Upper lobe of right lung (tissue), 1 donor: Measurements from ENCODE around the gene NEURL1B. TPM values are rescaled to one million over a fixed set of nuclear protein-coding genes. Genes with fewer than 3 reads are reported as not detected.
A peak's percentile ranks its signal among the peaks of the same experiment; 100 is the strongest.

Experiments
- ATAC-seq: fragments of 200-7000 bp; cut with Tn5 transposase; one replicate; pipeline ENCODE4 v1.9.1; 2020; ENCODE audit warnings: mild to moderate bottlenecking, moderate library complexity
- DNase-seq: peaks from one replicate; pipeline ENCODE4 v3.0.0-alpha.2; 2020
- H3K27ac ChIP-seq: fragments of 200-600 bp; one replicate; pipeline ENCODE4 v1.8.0; 2022
- H3K27me3 ChIP-seq: fragments of 200-600 bp; one replicate; pipeline ENCODE4 v1.8.0; 2022; ENCODE audit warnings: mild to moderate bottlenecking
- H3K36me3 ChIP-seq: fragments of 200-600 bp; one replicate; pipeline ENCODE4 v1.8.0; 2022
- H3K4me1 ChIP-seq: fragments of 200-600 bp; one replicate; pipeline ENCODE4 v1.8.0; 2022
- H3K4me3 ChIP-seq: fragments of 200-600 bp; one replicate; pipeline ENCODE4 v1.8.0; 2022; ENCODE audit warnings: mild to moderate bottlenecking
- H3K9me3 ChIP-seq: fragments of 200-600 bp; one replicate; pipeline ENCODE4 v1.8.0; 2022
- intact Hi-C: fragments of 100-400 bp; cut with DNase I; formaldehyde crosslinking; loops from one replicate; pipeline ENCODE4 v1.11.0; 2022
- total RNA-seq: library from RNA; stranded (reverse); fragmentation: NEBNext Ultra II Directional; extraction: Animal tissue kit (Norgen Biotek cat#: 25700); gene quantifications from one replicate; pipeline ENCODE4 v1.2.1, GENCODE V29; 2021
- TF ChIP-seq, protein P1 (sequence below): fragments of 200-600 bp; IDR thresholded peaks from one replicate; pipeline ENCODE4 v1.8.0; 2022; ENCODE audit warnings: antibody characterized with exemption
- donor health status: DM: no; HTN: yes; CAD: no; lungs with severe emphysema.

NEURL1B gene
- total RNA-seq, 1 donor from 2014 or later: 25.0 TPM

DNA sequence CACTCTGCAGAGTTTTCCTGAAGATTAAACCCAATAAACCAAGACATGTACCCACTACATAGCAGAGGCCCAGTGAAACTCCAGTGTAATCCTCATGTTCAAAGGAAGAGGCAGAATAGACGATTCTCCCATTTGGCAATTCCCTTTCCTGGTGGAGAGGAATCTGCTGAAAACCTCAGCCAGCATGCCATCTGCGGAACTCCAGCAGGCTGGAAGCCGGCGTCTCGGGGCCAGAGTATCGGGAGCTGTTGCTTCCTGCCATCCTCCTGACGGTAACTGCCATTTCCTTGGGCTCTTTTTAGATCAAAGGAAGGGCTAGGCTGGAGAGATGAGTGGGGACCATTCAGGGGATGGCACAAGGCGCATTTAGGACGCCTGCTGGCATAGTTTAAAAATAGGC lies 20.5 kb downstream of the NEURL1B start:
- Histone ChIP-seq H3K36me3 (no peaks in the 10 kb centered on the region), H3K4me3 (no peak overlapping the region), H3K27me3 (no peaks in the 10 kb centered on the region), H3K4me1 (peaks cover 54% of the 10 kb centered on the region), H3K27ac (peak overlapping the region; percentile 85), H3K9me3 (no peaks in the 10 kb centered on the region)
- intact Hi-C loops: no loop called here
- no peak for ATAC-seq
- DNase-seq: peak; percentile 46
- TF ChIP-seq, protein P1, sequence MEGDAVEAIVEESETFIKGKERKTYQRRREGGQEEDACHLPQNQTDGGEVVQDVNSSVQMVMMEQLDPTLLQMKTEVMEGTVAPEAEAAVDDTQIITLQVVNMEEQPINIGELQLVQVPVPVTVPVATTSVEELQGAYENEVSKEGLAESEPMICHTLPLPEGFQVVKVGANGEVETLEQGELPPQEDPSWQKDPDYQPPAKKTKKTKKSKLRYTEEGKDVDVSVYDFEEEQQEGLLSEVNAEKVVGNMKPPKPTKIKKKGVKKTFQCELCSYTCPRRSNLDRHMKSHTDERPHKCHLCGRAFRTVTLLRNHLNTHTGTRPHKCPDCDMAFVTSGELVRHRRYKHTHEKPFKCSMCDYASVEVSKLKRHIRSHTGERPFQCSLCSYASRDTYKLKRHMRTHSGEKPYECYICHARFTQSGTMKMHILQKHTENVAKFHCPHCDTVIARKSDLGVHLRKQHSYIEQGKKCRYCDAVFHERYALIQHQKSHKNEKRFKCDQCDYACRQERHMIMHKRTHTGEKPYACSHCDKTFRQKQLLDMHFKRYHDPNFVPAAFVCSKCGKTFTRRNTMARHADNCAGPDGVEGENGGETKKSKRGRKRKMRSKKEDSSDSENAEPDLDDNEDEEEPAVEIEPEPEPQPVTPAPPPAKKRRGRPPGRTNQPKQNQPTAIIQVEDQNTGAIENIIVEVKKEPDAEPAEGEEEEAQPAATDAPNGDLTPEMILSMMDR: no peak

DNA sequence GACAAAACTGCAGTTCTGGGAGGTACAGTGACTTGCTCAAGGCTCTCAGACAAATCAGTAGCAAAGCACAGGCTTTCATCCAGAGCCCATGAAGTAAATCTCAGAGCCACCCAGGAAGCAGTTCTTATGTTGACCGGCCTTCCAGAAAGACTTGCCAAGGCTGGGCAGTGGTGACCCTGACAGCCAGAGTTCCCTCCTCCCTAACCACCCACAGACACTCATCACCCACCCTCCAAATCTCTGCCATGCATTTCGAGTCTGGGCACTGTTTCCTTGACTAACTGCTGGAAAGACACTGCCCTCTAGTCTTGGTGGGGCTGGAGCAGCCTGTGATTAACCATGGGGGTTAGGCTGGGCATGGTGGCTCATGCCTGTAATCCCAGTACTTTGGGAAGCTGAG lies 21.5 kb downstream of the NEURL1B start:
- H3K9me3 ChIP-seq: no peaks in the 10 kb centered on the region
- DNase-seq (peak; percentile 6), ATAC-seq (no peak)
- no peaks in the 10 kb centered on the region for H3K27me3 ChIP-seq
- no peaks in the 10 kb centered on the region for H3K36me3 ChIP-seq
- intact Hi-C loops: no loop called here
- H3K4me1 ChIP-seq: peaks cover 54% of the 10 kb centered on the region
- peak overlapping the region; percentile 85 for H3K27ac ChIP-seq
- TF ChIP-seq, protein P1: no peak
- no peak overlapping the region for H3K4me3 ChIP-seq

DNA sequence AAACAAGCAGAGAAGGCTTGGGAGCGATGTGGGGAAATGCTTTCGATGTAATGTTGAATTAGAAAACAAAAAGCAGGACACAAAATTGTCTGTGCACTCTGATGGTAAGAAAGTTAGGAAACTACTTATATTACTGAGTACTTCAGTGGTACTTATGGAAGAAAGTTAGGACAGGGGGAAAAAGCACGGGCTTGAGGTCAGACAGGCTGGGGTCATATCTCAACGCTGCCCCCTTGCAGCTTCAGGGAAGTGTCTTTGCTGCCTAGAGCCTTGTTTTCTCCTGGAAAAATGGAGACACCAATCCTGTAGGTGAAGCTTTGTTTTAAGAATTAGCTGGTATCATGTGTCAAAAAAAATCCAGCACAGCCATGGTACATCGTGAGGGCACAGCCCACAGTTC lies 23.0 kb downstream of the NEURL1B start:
- no peak for ATAC-seq
- no peaks in the 10 kb centered on the region for H3K36me3 ChIP-seq
- intact Hi-C loops: no loop called here
- TF ChIP-seq, protein P1: no peak
- H3K9me3 ChIP-seq: no peaks in the 10 kb centered on the region
- H3K27me3 ChIP-seq: no peaks in the 10 kb centered on the region
- H3K4me1 ChIP-seq: peaks cover 47% of the 10 kb centered on the region
- H3K27ac ChIP-seq: no peak overlapping the region
- H3K4me3 ChIP-seq: no peak overlapping the region
- DNase-seq: no peak

GRCh38 chr5:172664681-172665541 lies 23.8 kb downstream of the NEURL1B start:
- intact Hi-C loops: no loop called here
- peaks cover 38% of the 10 kb centered on the region for H3K4me1 ChIP-seq
- TF ChIP-seq, protein P1: no peak
- H3K36me3 ChIP-seq: no peaks in the 10 kb centered on the region
- no peaks in the 10 kb centered on the region for H3K9me3 ChIP-seq
- H3K27ac ChIP-seq: peak overlapping the region; percentile 47
- H3K27me3 ChIP-seq: no peaks in the 10 kb centered on the region
- ATAC-seq (peak; percentile 31), DNase-seq (peak; percentile 53)
- H3K4me3 ChIP-seq: no peak overlapping the region

GRCh38 chr5:172666251-172666650 lies 25.2 kb downstream of the NEURL1B start:
- ATAC-seq: no peak
- no peaks in the 10 kb centered on the region for H3K36me3 ChIP-seq
- H3K27me3 ChIP-seq: no peaks in the 10 kb centered on the region
- DNase-seq: no peak
- no peak overlapping the region for H3K27ac ChIP-seq
- peaks cover 26% of the 10 kb centered on the region for H3K4me1 ChIP-seq
- TF ChIP-seq, protein P1: no peak
- H3K4me3 ChIP-seq: no peak overlapping the region
- no peaks in the 10 kb centered on the region for H3K9me3 ChIP-seq
- intact Hi-C loops: no loop called here
